Ishikawa (cell line): ENCODE results near the gene PLEKHA6.

ENCODE experiments used
- CEBPB ChIP-seq: IDR thresholded peaks from 2 replicates; pipeline ENCODE4 v1.6.1; 2012
- CREB1 ChIP-seq: IDR thresholded peaks from 2 replicates; pipeline ENCODE4 v1.6.1; 2012; ENCODE audit warnings: low read depth
- EGR1 ChIP-seq: IDR thresholded peaks from 2 replicates; pipeline ENCODE4 v1.6.1; 2012
- EP300 ChIP-seq: IDR thresholded peaks from 2 replicates; pipeline ENCODE4 v1.6.1; 2012; ENCODE audit warnings: borderline replicate concordance
- FOXM1 ChIP-seq: IDR thresholded peaks from 2 replicates; pipeline ENCODE4 v1.6.1; 2012; ENCODE audit warnings: low read depth, borderline replicate concordance
- NFIC ChIP-seq: IDR thresholded peaks from 2 replicates; pipeline ENCODE4 v1.6.1; 2012
- RAD21 ChIP-seq: IDR thresholded peaks from 2 replicates; pipeline ENCODE4 v1.6.1; 2012; ENCODE audit warnings: low read depth
- TAF1 ChIP-seq: IDR thresholded peaks from 2 replicates; pipeline ENCODE4 v1.6.1; 2012; ENCODE audit warnings: low read depth, mild to moderate bottlenecking
- TCF12 ChIP-seq: IDR thresholded peaks from 2 replicates; pipeline ENCODE4 v1.6.1; 2012; ENCODE audit warnings: low read depth
- TEAD4 ChIP-seq: IDR thresholded peaks from 2 replicates; pipeline ENCODE4 v1.6.1; 2012
- YY1 ChIP-seq: IDR thresholded peaks from 2 replicates; pipeline ENCODE4 v1.6.1; 2012; ENCODE audit warnings: low read depth
- ZBTB7A ChIP-seq: IDR thresholded peaks from 2 replicates; pipeline ENCODE4 v1.6.1; 2012; ENCODE audit warnings: low read depth
- TF ChIP-seq, protein P1 (sequence below): IDR thresholded peaks from 2 replicates; pipeline ENCODE4 v1.6.1; 2012
- TF ChIP-seq, protein P2 (sequence below): IDR thresholded peaks from 2 replicates; pipeline ENCODE4 v1.6.1; 2012
- TF ChIP-seq, protein P3 (sequence below): IDR thresholded peaks from 2 replicates; pipeline ENCODE4 v1.6.1; 2012; ENCODE audit warnings: low read depth, mild to moderate bottlenecking

The PLEKHA6 gene

DNA sequence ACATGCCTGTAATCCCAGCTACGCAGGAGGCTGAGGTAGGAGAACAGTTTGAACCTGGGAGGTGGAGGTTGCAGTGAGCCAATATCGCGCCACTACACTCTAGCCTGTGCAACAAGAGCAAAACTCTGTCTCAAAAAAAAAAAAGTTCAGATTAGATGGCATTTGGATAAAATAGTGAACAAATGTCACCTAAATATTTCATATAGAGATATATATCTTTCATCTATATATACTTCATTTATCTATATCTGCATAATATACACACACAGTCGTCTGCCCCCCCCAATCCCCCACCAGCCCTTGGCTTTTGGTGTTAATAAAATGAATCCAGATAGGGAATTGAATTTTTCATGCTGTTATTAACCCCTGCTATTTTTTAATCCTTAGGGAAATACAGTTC is 46.9 kb upstream of the PLEKHA6 start:
- TF ChIP-seq, protein P1, sequence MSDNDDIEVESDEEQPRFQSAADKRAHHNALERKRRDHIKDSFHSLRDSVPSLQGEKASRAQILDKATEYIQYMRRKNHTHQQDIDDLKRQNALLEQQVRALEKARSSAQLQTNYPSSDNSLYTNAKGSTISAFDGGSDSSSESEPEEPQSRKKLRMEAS, result no peak
- TF ChIP-seq TCF12 (no peak), CEBPB (no peak)

DNA sequence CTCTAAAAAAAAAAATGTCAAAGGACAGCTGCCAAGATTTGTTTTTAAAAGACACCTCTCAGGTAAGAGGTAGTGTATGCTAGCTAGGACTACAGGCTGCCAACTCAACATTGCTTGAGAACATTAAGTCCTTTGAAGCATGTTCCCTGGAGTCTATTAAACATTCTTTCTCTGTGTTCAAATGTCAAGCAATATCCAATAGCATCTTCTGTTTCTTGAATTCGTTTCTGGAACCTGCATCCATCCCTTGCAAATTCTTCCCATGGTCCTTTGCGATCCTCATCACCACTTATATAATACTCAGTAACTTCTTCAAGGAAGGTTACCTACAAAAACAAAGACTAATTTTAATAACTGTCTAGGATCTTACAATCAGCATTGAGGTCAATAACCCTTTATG is 46.3 kb upstream of the PLEKHA6 start:
- no peak for TF ChIP-seq YY1
- TF ChIP-seq EP300, result no peak
- TF ChIP-seq, protein P1, result no peak

DNA sequence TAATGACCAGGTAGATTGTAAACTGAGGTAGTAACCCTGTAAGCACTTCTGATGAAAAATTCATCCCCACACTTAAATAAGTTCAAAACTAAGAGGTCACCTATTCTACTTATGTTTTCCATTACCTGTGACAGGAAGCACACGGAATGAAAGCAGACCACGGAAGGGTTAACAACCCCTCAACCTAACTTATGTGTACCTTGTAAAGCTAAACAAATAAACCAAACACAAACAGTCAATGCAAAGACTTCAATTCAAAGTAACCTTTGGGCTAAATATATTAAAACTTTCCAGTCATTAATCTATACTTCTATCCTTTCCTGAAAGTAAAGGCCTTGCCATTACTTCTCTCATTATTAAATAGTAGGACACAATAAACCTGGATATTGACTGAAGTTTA is 44.9 kb upstream of the PLEKHA6 start:
- TF ChIP-seq, protein P2, sequence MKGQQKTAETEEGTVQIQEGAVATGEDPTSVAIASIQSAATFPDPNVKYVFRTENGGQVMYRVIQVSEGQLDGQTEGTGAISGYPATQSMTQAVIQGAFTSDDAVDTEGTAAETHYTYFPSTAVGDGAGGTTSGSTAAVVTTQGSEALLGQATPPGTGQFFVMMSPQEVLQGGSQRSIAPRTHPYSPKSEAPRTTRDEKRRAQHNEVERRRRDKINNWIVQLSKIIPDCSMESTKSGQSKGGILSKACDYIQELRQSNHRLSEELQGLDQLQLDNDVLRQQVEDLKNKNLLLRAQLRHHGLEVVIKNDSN, result no peak
- TF ChIP-seq RAD21 (no peak), CEBPB (no peak), EP300 (no peak), TAF1 (no peak), YY1 (no peak), CREB1 (no peak), FOXM1 (no peak), EGR1 (no peak), TEAD4 (no peak), NFIC (no peak), TCF12 (no peak), ZBTB7A (no peak)
- TF ChIP-seq, protein P1, result no peak
- TF ChIP-seq, protein P3, sequence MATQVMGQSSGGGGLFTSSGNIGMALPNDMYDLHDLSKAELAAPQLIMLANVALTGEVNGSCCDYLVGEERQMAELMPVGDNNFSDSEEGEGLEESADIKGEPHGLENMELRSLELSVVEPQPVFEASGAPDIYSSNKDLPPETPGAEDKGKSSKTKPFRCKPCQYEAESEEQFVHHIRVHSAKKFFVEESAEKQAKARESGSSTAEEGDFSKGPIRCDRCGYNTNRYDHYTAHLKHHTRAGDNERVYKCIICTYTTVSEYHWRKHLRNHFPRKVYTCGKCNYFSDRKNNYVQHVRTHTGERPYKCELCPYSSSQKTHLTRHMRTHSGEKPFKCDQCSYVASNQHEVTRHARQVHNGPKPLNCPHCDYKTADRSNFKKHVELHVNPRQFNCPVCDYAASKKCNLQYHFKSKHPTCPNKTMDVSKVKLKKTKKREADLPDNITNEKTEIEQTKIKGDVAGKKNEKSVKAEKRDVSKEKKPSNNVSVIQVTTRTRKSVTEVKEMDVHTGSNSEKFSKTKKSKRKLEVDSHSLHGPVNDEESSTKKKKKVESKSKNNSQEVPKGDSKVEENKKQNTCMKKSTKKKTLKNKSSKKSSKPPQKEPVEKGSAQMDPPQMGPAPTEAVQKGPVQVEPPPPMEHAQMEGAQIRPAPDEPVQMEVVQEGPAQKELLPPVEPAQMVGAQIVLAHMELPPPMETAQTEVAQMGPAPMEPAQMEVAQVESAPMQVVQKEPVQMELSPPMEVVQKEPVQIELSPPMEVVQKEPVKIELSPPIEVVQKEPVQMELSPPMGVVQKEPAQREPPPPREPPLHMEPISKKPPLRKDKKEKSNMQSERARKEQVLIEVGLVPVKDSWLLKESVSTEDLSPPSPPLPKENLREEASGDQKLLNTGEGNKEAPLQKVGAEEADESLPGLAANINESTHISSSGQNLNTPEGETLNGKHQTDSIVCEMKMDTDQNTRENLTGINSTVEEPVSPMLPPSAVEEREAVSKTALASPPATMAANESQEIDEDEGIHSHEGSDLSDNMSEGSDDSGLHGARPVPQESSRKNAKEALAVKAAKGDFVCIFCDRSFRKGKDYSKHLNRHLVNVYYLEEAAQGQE, result no peak

DNA sequence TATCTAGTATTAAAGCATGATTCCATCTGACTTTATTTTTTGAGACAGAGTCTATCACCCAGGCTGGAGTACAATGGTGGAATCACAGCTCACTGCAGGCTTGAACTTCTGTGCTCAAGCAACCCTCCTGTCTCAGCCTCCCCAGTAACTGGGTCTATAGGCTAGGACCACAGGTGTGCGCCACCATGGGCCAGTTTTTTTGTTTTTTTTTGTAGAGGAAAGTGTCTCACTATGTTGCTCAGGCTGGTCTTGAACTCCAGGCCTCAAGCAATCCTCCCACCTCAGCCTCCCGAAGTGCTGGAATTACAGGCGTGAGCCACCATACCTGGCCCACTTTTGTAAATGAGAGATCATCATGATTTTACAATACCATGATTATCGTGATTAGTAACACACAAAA is 42.7 kb upstream of the PLEKHA6 start:
- TF ChIP-seq TCF12, result no peak

DNA sequence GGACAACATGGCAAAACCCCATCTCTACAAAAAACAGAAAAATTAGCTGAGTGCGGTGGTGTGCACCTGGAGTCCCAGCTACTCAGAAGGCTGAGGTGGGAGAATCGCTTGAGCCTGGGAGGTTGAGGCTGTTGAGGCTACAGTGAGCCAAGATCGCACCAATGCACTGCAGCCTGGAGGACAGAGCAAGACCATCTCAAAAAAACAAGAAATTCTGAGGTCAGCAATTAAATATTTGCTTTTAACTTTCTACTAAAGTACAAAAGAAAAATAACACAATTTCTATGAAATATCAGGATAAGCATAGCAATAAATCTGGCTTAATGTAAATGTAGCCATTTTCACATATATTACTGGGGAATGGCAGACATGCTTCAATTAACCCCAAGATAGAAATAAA is 42.0 kb upstream of the PLEKHA6 start:
- no peak for TF ChIP-seq CREB1
- TF ChIP-seq FOXM1, result no peak

DNA sequence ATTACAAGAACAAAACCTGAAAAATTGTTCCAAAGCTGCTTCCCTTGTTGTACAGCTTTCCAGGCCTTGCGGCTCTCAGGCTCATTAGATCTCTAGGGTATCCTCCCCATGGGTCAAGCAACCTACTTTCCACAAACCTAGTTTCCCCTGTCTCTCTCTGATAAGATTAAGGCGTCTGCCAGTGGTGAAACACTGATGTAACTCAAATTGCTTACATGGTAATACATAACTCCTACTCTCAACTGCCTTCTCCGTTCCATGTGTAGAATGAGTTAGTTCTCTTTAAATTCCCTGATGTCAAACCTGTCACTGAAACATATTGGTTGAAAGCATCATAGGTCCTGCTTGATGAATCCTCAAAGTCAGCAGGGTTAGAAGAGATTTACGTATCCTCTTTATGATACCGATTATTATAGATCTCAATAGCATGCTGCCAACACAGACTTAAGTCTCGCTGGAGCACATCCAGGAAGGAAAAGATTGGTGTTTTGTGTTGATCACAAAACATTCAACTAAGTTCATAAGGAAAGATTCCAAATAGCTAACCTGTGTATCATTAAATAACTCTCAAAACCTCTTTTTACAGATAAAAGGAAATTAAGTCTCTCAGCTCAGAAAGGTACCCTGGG is 41.3 kb upstream of the PLEKHA6 start:
- TF ChIP-seq, protein P2, result no peak
- TF ChIP-seq, protein P1, result no peak
- no peak for TF ChIP-seq TCF12
- TF ChIP-seq YY1, result no peak
- no peak for TF ChIP-seq ZBTB7A
- TF ChIP-seq RAD21, result no peak
- no peak for TF ChIP-seq TEAD4
- no peak for TF ChIP-seq CEBPB
- TF ChIP-seq, protein P3, result no peak
- no peak for TF ChIP-seq EP300
- TF ChIP-seq NFIC, result no peak
- no peak for TF ChIP-seq TAF1
